C4-2B (cell line): ENCODE results near the gene BFSP1.

ENCODE experiments used
- H3K27ac ChIP-seq: fragments of 450-650 bp; 2 replicates; pipeline ENCODE4 v1.5.1; 2017
- ZFX ChIP-seq: fragments of 450-650 bp; IDR thresholded peaks from 2 replicates; pipeline ENCODE4 v1.6.1; 2017
- TF ChIP-seq, protein P1 (sequence below): fragments of 450-650 bp; conservative IDR thresholded peaks from 2 replicates; pipeline ENCODE4 v1.5.1; 2017; ENCODE audit warnings: mild to moderate bottlenecking

The BFSP1 gene

DNA sequence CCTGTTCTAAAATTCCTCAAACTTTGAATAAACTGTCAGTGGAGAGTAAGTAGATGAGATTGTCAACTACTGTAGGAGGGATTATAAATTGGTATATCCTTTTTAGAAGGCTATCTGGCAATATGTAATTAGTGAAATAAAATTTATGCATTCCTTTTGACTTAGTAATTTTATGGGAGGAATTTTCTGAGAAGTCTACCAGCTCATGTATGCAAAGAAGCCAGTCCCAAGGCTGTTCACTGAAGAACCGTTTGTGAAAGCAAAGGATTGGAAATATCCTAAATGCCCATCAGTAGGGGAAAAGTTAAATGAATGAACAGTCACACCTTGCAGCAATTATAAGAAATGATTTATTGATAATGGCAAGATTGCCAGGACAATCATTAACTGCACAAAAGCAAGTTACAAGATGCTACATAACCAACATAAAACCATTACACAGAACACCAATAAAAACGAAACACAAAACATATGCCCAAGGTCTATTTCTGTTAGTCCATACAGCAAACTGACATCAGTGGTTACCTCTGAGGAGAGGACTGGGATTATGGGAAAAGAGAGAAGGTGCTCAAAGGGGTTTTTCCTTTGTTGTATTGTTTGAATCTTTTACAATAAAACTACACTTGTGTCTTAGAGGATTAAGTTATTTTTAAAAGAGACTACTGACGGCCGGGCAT lies 34.1 kb upstream of the BFSP1 start:
- no peak overlapping the region for H3K27ac ChIP-seq

DNA sequence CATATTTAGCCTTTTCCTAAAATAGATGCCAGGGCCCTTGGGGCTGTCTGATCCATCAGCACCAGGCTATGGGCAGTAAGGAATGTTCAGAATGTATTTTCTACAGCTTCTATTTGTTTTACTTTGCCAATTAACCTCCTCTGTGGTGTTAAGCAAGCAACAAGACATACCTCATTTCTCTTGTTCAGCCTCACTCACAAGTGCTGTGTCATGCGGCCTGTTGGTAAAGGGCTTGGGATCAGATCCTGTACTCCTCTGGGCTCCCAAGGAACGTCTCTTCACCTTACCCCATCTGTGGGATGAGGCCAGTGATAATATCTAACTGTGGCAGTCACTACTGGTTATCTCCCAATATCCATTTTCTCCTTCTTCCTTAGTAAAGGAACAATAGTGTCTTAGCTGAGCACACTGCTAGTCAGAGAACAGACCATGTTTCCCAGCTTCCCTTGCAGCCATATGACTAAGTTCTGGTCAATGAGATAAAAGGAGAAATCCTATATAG lies 31.7 kb upstream of the BFSP1 start:
- no peak overlapping the region for H3K27ac ChIP-seq
- TF ChIP-seq ZFX, result no peak
- TF ChIP-seq, protein P1, sequence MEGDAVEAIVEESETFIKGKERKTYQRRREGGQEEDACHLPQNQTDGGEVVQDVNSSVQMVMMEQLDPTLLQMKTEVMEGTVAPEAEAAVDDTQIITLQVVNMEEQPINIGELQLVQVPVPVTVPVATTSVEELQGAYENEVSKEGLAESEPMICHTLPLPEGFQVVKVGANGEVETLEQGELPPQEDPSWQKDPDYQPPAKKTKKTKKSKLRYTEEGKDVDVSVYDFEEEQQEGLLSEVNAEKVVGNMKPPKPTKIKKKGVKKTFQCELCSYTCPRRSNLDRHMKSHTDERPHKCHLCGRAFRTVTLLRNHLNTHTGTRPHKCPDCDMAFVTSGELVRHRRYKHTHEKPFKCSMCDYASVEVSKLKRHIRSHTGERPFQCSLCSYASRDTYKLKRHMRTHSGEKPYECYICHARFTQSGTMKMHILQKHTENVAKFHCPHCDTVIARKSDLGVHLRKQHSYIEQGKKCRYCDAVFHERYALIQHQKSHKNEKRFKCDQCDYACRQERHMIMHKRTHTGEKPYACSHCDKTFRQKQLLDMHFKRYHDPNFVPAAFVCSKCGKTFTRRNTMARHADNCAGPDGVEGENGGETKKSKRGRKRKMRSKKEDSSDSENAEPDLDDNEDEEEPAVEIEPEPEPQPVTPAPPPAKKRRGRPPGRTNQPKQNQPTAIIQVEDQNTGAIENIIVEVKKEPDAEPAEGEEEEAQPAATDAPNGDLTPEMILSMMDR, result no peak

More for the DNA sequence above, 34.1 kb upstream of the BFSP1 start:
- TF ChIP-seq, protein P1, result no peak
- no peak for TF ChIP-seq ZFX

DNA sequence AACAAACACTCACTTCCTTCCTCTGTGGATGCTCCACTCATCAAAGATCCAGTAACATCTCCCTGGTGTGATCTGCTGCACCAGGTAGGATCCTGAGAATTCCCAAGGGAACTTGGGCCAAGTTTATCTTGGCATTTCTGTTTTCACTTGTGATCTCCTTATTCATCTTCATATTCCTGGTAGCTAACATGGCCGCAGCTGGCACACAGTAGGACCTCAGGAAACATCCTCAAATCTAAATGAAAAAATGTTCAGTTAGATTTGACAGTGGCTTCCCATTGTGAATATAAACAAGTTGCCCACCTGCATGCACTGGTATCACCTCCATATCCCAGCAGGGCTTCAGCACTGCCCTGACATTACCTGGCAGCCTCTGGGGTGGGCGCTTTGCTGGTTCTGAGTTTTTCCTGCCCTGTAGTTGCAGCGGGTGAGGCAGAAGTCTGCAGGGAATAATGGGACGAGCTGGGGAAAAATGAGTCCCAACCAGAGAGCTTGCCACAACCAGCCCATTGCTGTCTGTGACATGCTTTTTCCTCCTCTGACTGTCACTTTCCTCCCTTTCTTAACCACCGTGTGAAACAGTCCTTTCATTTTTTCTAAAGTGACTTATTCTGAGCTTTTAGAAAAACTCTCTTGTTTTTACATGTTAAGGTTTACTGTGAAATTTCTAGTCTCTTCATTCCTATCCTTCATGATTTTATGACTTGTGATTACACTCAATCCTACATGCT lies 29.3 kb upstream of the BFSP1 start:
- H3K27ac ChIP-seq, result no peak overlapping the region
- TF ChIP-seq, protein P1, result no peak
- no peak for TF ChIP-seq ZFX

DNA sequence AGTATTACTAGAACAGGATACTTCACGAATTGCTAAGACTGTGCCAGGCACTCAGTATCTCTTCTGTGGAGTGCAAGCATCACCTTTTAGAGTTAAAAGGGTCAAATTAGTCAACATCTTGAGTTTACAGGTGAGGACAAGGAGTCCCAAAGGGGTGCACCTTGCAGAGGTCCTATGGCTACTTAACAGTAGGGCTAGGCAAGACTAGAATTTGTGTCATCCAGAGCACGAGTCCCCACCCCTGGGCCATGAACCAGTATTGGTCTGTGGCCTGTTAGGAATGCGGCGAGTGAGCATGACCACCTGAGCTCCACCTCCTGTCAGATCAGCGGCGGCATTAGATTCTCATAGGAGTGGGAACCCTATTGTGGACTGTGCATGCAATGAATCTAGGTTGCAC lies 28.2 kb upstream of the BFSP1 start:
- peak overlapping the region; percentile 14; the same call in 1 of the 2 replicates for H3K27ac ChIP-seq
- TF ChIP-seq, protein P1, result no peak
- TF ChIP-seq ZFX, result no peak

DNA sequence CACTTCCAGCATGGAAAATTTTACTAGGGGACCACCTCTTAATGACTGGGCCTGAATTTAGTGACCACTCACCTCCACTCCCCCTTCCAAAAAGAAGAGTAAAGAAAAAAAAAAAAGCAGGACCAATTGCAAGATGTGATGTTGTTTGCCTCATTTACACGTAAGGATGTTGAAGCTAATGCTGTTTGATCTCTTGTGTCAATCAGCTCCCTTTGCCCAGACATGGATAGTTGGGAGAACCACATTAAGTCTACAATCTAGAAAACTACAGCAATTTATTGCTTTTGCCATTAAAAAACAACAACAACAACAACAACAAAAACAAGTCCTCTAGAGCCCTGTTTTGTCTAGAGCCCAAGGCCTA lies 27.7 kb upstream of the BFSP1 start:
- H3K27ac ChIP-seq, result peak overlapping the region; percentile 65
- TF ChIP-seq ZFX, result no peak
- TF ChIP-seq, protein P1, result no peak

DNA sequence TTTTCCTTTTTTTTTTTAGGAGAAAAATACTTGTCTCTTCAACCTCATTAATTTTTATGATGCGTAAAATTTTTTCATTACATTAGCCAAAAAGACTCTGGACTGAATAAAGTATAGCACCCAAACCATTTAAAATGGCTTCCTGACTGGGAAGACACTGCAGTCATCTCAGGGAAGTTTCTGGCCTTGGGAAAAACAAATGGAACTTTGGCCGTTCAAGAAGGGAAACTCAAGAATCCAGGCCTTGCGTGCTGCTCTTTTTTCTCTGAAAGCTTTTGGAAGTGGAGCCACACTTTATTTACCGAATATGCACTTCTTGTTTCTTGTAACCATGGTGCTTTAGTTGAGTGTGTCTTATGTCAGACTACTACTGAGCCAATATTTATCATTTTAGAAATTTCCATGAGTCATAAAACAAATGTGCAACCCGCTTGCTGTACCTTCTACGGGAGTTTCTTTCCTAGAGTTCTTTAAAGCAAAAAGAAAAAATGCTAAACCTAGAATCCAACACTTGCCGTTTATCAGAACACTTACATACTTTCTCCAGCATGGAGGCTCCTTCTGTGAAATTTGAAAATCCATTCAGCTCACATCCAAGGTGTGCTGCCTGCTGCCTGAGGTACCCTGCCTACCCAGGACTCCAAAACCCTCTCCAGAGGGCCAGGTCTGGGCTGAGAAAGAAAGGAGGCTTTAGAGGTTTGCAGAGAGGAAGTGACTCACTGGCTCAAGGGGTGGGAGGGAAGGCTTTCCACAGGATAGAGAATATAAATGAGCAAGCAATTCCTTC lies 27.2 kb upstream of the BFSP1 start:
- H3K27ac ChIP-seq, result peak overlapping the region; percentile 65
- TF ChIP-seq ZFX, result no peak
- TF ChIP-seq, protein P1, result no peak

DNA sequence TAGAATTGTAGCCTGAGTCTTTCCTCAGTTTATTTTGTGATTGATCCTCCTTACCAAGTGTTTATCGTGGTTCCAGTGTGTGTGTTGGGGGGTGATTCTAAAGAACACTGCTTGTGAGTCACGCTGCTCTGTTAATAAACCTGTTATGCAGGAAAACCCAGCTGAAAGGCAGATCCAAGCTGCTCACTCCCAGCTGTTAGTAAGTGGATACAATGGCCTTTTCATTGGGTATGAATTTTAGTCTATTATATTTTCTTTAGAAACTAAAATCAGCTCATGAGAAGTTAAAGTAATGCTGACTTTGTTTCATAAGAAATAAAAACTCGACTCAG lies 26.5 kb upstream of the BFSP1 start:
- peak overlapping the region; percentile 80 for H3K27ac ChIP-seq
- TF ChIP-seq, protein P1, result no peak
- TF ChIP-seq ZFX, result no peak
